Endothelial cell of umbilical vein (primary cell): ENCODE measurements around the gene SMOC2.

ENCODE experiments used
- EZH2 ChIP-seq: IDR thresholded peaks from 2 replicates; pipeline ENCODE4 v1.6.1; 2012; ENCODE audit warnings: borderline replicate concordance, low read depth, mild to moderate bottlenecking, moderate library complexity, low read length, inconsistent platforms; ENCODE audit not compliant: severe bottlenecking
- FOS ChIP-seq: IDR thresholded peaks from 2 replicates; pipeline ENCODE4 v1.6.1; 2011; ENCODE audit warnings: mild to moderate bottlenecking, low read length, moderate library complexity, borderline replicate concordance; ENCODE audit not compliant: insufficient read depth
- GATA2 ChIP-seq: IDR thresholded peaks from 2 replicates; pipeline ENCODE4 v1.7.0; 2011; ENCODE audit warnings: low read depth, mild to moderate bottlenecking, moderate library complexity, mixed read lengths, low read length; ENCODE audit not compliant: insufficient read length, insufficient read depth
- MYC ChIP-seq: IDR thresholded peaks from one replicate; pipeline ENCODE4 v1.6.1; 2011; ENCODE audit warnings: mild to moderate bottlenecking, low read depth, low read length
- POLR2A ChIP-seq: IDR thresholded peaks from 2 replicates; pipeline ENCODE4 v1.6.1; 2012; ENCODE audit warnings: low read depth, mild to moderate bottlenecking, control low read depth, low read length
- POLR2AphosphoS5 ChIP-seq: IDR thresholded peaks from 2 replicates; pipeline ENCODE4 v1.6.1; 2012; ENCODE audit warnings: low read depth, mild to moderate bottlenecking, control low read depth, low read length, moderate library complexity; ENCODE audit not compliant: insufficient read depth
- TF ChIP-seq, protein P1 (sequence below), 2 donors: IDR thresholded peaks; 1 replicate in 1 of 2; 2 replicates in 1 of 2; pipeline ENCODE4 v1.5.1; 2011; ENCODE audit warnings: low read length in 2 of 2, mild to moderate bottlenecking in 2 of 2, moderate library complexity in 2 of 2, control low read depth in 1 of 2, inconsistent platforms in 1 of 2, low read depth in 1 of 2; ENCODE audit not compliant: insufficient read depth in 1 of 2; ENCODE audit errors: extremely low read depth in 1 of 2
- TF ChIP-seq, protein P2 (sequence below): IDR thresholded peaks from 2 replicates; pipeline ENCODE4 v1.6.1; 2011; ENCODE audit not compliant: insufficient read depth, insufficient read length

DNA sequence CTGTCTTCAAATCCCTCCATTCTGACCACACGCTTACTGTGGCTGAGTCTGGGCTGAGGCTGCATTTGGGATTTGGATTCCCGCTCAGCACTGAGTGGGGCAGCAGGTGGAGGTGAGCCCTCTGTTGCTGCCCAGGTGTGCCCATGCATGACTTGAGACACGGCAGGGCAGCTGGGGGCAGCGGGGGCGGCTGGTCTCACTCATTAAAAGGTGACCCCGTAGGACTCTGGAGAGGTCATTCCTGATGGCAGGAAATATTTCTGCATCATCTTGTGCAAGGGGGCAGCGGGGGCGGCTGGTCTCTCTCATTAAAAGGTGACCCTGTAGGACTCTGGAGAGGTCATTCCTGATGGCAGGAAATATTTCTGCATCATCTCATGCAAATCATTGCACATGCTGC, 49.8 kb downstream of the SMOC2 start:
- TF ChIP-seq, protein P1, sequence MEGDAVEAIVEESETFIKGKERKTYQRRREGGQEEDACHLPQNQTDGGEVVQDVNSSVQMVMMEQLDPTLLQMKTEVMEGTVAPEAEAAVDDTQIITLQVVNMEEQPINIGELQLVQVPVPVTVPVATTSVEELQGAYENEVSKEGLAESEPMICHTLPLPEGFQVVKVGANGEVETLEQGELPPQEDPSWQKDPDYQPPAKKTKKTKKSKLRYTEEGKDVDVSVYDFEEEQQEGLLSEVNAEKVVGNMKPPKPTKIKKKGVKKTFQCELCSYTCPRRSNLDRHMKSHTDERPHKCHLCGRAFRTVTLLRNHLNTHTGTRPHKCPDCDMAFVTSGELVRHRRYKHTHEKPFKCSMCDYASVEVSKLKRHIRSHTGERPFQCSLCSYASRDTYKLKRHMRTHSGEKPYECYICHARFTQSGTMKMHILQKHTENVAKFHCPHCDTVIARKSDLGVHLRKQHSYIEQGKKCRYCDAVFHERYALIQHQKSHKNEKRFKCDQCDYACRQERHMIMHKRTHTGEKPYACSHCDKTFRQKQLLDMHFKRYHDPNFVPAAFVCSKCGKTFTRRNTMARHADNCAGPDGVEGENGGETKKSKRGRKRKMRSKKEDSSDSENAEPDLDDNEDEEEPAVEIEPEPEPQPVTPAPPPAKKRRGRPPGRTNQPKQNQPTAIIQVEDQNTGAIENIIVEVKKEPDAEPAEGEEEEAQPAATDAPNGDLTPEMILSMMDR (IDR thresholded peaks at IDR 0.05; ENCODE audit: extremely low read depth in 1 of 2, insufficient read depth in 1 of 2, low read depth in 1 of 2, low read length in 2 of 2), result no peak
- TF ChIP-seq POLR2A (no peak), EZH2 (no peak), GATA2 (no peak), FOS (no peak), MYC (no peak), POLR2AphosphoS5 (no peak)
- TF ChIP-seq, protein P2, sequence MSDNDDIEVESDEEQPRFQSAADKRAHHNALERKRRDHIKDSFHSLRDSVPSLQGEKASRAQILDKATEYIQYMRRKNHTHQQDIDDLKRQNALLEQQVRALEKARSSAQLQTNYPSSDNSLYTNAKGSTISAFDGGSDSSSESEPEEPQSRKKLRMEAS, result no peak
